GM21367 (cell line): ENCODE measurements around the gene CLIP4.
"Not testable (repeated sequence)": the region's sequence is repeated elsewhere in the genome, so short reads cannot be mapped to it uniquely, and the experiment has no call there.

Source experiments
- ATAC-seq: cut with Tn5 transposase; IDR thresholded peaks from one replicate; pipeline ENCODE4 v1.9.1; 2021; ENCODE audit not compliant: unreplicated experiment

CLIP4 gene

GRCh38 chr2:29097569-29097968 is 17.6 kb upstream of the CLIP4 start:
- no peak for ATAC-seq

- ATAC-seq = no peak
These were observed 14.7 kb upstream of the CLIP4 start for GRCh38 chr2:29100564-29100963.

- ATAC-seq = no peak
These were observed 10.5 kb upstream of the CLIP4 start for GRCh38 chr2:29104688-29105087.

- no peak for ATAC-seq
These were observed 9.8 kb upstream of the CLIP4 start for GRCh38 chr2:29105375-29105774.

- no peak for ATAC-seq
These were observed 9.0 kb upstream of the CLIP4 start for GRCh38 chr2:29106256-29106655.

GRCh38 chr2:29106980-29107388 is 8.2 kb upstream of the CLIP4 start:
- ATAC-seq = no peak

GRCh38 chr2:29107547-29107946 is 7.7 kb upstream of the CLIP4 start:
- ATAC-seq = not testable (repeated sequence)

GRCh38 chr2:29108225-29108624 is 7.0 kb upstream of the CLIP4 start:
- ATAC-seq = no peak

GRCh38 chr2:29109246-29109645 is 6.0 kb upstream of the CLIP4 start:
- ATAC-seq = no peak

- ATAC-seq = no peak
These were observed 4.2 kb upstream of the CLIP4 start for GRCh38 chr2:29110916-29111535.

GRCh38 chr2:29112379-29112778 is 2.8 kb upstream of the CLIP4 start:
- no peak for ATAC-seq

GRCh38 chr2:29113027-29113686 is 2.1 kb upstream of the CLIP4 start:
- no peak for ATAC-seq

GRCh38 chr2:29113891-29114321 is 1.3 kb upstream of the CLIP4 start:
- ATAC-seq = no peak

- ATAC-seq = no peak
These were observed 649 bp upstream of the CLIP4 start for GRCh38 chr2:29114586-29114945.

GRCh38 chr2:29115797-29116781 is 874 bp downstream of the CLIP4 start:
- ATAC-seq = peak; percentile 30

GRCh38 chr2:29117636-29118303 is 2.6 kb downstream of the CLIP4 start:
- ATAC-seq = no peak

GRCh38 chr2:29119211-29119610 is 4.0 kb downstream of the CLIP4 start:
- no peak for ATAC-seq

- ATAC-seq = no peak
These were observed 5.6 kb downstream of the CLIP4 start for GRCh38 chr2:29120846-29121245.

- ATAC-seq = no peak
These were observed 8.6 kb downstream of the CLIP4 start for GRCh38 chr2:29123617-29124349.

- no peak for ATAC-seq
These were observed 9.3 kb downstream of the CLIP4 start for GRCh38 chr2:29124504-29124903.
